NB4 (cell line): ENCODE measurements around the gene ESYT2.

Source experiments
- DNase-seq: peaks from one replicate; pipeline ENCODE4 v3.0.0; 2010; ENCODE audit warnings: low read depth
- H3K4me3 ChIP-seq: one replicate; pipeline ENCODE4 v1.5.1; 2011; ENCODE audit warnings: mild to moderate bottlenecking, low read depth, low read length, moderate library complexity
- CTCF ChIP-seq: IDR thresholded peaks from one replicate; pipeline ENCODE4 v1.5.1; 2012; ENCODE audit warnings: low read depth, low read length
- MAX ChIP-seq: IDR thresholded peaks from 2 replicates; pipeline ENCODE4 v1.6.1; 2011; ENCODE audit warnings: low read depth, low read length
- MYC ChIP-seq: IDR thresholded peaks from 2 replicates; pipeline ENCODE4 v1.6.1; 2011; ENCODE audit warnings: low read depth, low read length
- POLR2A ChIP-seq: IDR thresholded peaks from 2 replicates; pipeline ENCODE4 v1.6.1; 2011; ENCODE audit warnings: mild to moderate bottlenecking; ENCODE audit not compliant: insufficient read length; ENCODE audit errors: extremely low read depth

Gene ESYT2

DNA sequence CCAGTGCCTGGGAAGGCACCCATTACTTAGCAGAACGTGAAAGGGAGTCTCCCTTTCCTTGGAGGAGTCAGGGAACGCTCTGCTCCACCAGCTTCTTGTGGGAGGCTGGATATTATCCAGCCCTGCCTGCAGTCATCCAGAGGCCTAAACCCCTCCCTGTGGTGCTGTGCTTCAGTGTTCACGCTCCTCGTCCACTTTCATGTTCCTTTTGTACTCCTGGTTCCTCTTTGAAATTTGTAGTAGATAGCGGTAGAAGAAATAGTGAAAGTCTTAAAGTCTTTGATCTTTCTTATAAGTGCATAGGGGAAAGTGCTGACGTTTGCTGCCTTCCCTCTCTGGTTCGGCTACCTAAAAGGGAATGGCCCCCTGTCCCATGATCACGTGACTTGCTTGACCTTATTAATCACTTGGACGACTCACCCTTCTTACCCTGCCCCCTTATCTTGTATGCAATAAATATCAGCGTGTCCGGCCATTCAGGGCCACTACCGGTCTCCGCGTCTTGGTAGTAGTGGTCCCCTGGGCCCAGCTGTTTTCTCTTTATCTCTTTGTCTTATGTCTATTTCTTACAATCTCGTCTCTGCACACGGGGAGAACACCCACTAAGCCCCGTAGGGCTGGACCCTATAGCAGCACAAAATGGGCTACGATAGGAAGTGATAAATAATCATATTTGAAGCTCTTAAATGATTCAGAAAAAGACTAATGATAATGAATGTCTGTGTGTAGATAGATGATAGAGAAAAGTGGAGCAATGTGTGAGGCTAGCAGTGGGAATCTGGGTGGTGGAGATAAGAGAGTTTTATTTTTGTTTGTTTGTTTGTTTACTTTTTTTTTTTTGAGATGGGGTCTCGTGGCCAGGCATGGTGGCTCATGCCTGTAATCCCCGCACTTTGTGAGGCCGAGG is 5.8 kb upstream of the ESYT2 start:
- DNase-seq, result no peak
- H3K4me3 ChIP-seq, result no peak overlapping the region
- TF ChIP-seq POLR2A (no peak), CTCF (no peak), MAX (no peak), MYC (no peak)

GRCh38 chr7:158832994-158833393 is 3.7 kb upstream of the ESYT2 start:
- no peak overlapping the region for H3K4me3 ChIP-seq
- TF ChIP-seq POLR2A (no peak), CTCF (no peak), MYC (no peak), MAX (no peak)

GRCh38 chr7:158831738-158832091 is 2.4 kb upstream of the ESYT2 start:
- H3K4me3 ChIP-seq, result no peak overlapping the region
- no peak for TF ChIP-seq CTCF
- TF ChIP-seq MAX, result peak; percentile 44; the same call in 1 of the 2 replicates
- no peak for DNase-seq

More at GRCh38 chr7:158832994-158833393, 3.7 kb upstream of the ESYT2 start:
- DNase-seq, result no peak

DNA sequence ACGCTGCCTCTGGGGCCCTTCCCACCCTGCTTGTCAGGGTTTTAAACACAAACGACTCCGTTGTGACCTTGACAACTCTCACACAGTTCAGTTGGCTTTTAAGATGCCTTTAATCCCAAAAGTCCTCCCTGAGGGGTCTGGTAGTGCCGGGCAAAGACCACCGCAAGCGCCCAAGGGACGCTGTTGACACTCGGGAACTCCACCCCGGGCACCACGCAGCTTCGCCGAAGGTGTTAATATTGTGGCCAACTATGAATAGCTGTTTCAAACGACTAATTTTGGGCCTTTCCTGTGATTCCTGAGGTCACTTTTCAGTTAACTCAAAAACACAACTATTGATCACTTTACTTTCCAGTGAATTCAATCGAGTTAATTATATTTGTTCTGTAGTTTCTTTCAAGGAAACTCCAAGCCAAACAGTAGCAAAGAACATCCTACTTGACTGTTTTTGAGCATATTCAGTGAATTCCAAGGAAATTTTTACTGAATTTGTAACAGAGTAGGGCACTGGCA is 958 bp upstream of the ESYT2 start:
- no peak for DNase-seq
- peak overlapping the region; percentile 70 for H3K4me3 ChIP-seq

DNA sequence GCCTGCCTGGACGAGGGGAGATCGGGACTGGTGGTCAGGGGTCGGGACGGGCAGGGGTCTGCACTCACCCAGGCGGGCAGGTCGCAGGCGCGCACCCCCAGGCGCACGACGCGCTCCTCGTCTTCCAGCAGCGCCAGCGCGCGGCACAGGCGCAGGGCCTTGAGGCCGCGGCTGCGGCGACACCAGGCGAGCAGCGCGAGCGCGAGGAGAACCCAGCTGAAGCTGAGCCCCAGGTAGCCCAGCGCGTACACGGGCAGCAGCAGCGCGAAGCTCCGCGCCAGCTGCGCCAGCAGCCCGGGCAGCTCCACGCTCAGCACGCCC is 328 bp downstream of the ESYT2 start:
- TF ChIP-seq MAX (peak; percentile 38; the same call in 1 of the 2 replicates), POLR2A (no peak)
- DNase-seq, result peak; percentile 91
- peak overlapping the region; percentile 96 for H3K4me3 ChIP-seq

More for the DNA sequence above, 958 bp upstream of the ESYT2 start:
- TF ChIP-seq MYC (no peak), CTCF (no peak), MAX (no peak), POLR2A (no peak)
